Epidermal melanocyte (primary cell): Measurements from ENCODE around the gene SEMA4C.
A peak's percentile ranks its signal among the peaks of the same experiment; 100 is the strongest.

Experiments
- DNase-seq: peaks from one replicate; pipeline ENCODE4 v3.0.0; 2011; ENCODE audit warnings: low spot score; ENCODE audit not compliant: insufficient read length

The SEMA4C gene

DNA sequence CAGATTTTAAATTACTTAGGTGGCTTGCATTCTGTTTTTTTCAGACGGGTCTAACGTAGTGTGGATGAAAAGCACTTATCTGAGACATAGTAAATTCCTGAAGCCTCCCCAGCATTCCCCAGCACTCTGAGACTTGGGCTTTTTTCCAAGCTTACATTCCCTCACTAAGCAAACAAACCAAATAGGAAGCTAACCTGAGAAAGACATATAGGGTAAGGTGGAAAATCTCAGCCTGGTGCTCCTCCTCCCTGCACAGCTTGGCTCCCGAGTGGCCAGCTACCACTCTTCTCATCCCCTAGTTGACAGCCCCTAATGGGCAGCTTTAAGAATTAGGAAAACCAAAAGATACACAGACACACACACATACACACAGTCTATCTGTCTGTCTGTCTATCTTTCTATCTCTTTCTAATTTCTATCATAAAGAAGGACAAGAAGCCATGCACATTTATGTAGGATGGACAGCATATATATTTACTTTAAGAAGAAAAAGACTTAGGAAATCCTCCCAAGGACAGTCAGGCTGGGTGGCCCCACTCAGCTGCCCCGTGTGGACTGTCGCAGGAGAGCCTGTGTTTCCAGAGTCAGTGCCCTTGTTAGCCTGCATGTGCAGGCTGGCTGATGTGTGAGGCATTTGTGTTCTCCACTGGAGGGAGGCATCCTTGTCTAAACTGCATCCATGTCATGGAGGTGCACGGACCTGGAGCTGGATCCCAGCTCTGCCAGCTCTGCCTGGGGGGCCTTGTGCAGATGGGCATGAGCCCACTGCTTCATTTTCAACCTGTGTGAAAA, 45.6 kb downstream of the SEMA4C start:
- DNase-seq: no peak

DNA sequence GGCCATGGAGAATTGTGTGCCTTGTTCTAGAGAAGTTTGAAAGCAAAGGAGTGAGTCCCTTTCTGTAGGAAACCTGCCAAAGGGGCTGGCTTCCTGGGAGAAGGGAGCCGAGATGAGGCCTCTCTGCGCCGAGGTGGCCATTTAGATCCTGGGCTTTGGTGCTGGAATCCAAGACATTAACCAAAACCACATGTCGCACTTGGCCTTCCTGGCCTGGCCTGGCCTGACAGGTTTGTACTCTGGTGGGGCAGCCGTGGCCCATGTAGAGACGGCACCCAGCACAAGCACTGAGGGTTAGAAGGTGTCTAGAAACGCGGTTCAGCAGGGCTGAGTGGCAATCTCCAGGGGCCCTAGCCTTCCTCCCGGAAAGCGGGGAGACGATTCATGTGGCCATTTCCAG, 46.7 kb downstream of the SEMA4C start:
- no peak for DNase-seq

DNA sequence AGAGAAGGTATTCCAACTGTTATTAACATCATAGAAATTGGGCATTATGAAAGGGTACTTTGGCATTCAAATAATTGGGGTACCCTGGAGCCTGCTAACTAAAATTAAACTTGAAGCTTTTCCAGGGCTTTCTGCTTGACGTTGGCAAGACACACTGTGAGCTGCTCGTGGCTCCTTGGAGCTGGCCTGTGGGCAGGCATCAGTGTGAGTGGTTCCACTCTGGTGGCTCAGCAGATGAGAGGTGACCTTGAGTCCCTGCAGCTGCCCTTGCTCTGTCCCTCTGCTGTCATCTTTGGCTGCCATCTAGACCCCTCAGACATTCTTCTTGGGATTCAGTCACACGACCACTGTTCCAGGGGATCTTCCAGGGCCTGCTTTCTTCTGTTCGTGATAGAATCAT, 47.1 kb downstream of the SEMA4C start:
- no peak for DNase-seq

DNA sequence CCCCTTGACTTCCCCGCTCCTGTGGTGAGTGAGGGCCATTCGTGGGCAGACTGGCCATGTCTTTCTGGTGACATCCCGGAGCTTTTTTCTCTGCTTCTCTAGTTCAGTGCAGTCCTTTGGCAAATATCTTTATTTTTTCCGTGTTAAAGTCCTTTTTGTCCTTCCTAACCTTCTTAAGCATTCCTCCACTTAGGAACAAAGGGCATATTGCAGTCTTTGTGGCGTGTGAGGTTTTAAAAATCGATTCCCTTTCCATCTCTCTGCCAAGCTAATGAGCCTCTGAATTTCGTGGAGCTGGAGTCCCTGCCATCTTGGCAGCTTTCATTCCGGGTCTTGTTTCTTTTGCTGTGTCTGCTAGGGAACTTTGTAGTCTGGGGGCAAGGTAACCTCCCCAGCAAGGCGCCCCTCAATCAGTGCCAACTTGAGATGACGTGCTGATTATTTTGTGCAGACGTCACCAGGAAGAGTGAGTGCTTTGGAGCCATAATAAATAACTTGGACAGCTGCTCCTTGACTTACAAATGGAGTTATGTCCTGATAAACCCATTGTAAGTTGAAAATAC, 48.7 kb downstream of the SEMA4C start:
- no peak for DNase-seq

DNA sequence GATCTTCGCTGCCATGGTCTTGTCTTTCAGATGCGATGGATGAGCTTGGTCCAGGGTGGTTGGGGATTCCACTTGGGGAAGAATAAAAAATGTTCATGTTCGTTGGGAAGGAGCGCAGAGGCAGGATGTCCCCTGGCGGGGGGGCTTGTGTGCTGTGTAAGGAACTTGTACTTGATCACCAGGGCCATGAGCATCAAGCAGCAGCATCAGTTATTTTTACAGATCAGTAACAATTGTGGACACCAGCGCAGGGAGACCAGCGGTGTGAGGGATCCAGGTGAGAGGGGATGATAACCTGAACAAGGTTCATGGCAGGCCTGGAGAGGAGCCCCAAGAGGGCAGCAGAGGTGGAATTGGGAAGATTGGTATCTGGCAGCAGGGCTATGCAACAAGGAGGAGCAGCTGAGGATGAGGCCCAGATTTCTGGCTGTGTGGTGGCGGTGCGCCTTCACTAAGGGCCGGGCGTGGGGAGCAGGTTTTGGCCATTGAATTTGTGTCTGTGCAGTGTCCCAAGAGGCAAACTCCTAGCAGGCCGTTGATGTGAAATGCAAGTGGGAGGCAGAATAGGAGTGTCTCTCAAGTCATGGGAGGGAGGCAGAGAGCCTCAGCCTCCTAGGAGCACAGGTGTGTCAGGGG, 49.9 kb downstream of the SEMA4C start:
- DNase-seq: no peak

DNA sequence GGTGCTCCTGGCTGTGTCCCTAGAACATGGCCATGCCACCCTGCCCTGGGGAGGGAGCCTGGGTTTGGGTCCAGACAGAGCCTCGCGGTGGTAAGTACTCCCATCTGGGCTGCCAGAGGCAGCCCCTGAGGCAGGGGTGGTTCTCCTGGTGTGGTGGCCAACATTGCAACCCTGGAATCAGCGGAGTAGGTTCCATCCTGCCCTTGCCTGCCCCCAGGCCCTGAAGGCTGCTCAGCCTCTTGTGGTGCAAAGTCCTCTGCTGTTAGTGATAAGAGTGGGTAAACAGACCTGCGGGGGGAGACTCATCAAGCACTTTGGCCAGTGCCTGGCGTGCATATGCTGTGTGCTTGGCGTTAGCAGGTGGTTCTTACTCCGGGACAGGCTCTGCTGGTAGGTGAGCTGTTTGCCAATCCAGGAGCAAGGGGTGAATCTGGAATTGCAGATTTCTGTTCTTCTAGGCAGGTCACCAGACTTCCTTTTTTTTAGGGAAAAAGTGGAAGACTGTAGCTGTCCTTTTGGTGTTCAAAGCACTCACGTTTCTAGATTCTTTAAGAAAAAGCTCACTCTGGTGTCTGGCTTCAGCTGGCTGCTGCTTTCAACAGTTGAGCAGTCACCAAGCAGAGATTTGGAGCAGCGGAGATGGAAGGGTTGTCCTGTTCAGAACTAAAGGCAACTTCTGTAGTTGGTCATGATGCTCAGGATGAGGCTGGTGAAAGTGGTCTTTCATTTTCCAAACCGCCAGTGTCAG, 50.6 kb downstream of the SEMA4C start:
- no peak for DNase-seq

DNA sequence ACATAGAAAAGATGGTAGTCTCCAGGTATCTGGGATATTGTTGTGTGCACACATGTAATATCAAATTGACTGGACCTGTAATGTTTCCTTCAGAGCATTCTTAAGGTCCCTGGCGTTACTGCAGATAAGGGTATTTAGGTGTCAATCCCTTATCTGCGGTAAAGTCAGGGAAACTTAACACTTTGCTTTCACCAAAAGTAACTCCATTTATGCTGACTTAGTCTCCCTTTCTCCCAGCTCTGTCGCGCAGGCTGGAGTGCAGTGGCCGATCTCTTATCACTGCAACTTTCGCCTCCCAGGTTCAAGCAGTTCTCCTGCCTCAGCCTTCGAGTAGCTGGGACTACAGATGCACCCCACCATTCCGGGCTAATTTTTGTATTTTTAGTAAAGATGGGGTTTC, 52.0 kb downstream of the SEMA4C start:
- DNase-seq: no peak

DNA sequence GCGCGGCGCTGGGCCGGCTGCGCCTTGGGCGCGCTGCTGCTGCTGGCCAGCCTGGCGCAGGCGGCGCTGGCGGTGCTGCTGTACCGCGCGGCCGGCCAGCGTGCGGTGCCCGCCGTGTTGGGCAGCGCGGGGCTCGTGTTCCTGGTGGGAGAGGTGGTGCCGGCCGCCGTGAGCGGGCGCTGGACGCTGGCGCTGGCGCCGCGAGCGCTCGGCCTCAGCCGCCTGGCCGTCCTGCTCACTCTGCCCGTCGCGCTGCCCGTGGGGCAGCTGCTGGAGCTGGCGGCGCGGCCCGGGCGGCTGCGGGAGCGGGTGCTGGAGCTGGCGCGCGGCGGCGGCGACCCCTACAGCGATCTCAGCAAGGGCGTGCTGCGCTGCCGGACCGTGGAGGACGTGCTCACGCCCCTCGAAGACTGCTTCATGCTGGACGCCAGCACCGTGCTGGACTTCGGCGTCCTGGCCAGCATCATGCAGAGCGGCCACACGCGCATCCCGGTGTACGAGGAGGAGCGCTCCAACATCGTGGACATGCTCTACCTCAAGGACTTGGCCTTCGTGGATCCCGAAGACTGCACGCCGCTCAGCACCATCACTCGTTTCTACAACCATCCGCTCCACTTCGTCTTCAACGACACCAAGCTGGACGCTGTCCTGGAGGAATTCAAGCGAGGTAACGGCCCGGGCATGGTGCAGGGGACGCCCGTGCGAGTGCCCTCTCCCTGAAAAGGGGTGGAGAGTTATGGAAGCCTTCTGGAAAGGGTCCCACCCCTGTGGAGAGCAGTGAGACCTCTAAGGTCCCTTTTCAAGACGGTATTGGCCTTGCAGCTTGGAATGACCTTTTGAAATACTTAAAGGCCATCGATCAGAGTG, 52.8 kb downstream of the SEMA4C start:
- no peak for DNase-seq

DNA sequence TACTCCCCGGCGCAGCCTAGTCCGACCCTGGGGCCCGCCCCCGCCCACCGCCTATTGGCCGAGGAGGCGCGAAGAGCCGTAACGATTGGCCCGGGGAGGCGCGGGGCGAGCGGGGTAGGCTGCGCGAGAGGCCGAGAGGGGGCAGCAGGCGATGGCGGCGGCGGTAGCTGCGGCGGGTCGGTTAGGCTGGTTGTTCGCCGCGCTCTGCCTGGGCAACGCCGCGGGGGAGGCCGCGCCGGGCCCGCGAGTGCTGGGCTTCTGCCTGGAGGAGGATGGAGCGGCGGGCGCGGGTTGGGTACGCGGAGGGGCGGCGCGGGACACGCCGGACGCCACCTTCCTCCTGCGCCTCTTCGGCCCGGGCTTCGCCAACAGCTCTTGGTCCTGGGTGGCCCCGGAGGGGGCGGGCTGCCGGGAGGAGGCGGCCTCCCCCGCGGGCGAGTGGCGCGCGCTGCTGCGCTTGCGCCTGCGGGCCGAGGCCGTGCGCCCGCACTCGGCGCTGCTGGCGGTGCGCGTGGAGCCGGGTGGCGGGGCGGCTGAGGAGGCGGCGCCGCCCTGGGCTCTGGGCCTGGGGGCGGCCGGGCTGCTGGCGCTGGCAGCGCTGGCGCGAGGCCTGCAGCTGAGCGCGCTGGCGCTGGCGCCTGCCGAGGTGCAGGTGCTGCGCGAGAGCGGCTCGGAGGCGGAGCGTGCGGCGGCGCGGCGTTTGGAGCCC, 53.6 kb downstream of the SEMA4C start, which contains the start of gene CNNM3:
Gene CNNM3 (plus strand): TSS at position 142 of the 709 bp plus-strand sequence. CDS start 10 bp downstream, at position 152.
- peak; percentile 100 for DNase-seq

DNA sequence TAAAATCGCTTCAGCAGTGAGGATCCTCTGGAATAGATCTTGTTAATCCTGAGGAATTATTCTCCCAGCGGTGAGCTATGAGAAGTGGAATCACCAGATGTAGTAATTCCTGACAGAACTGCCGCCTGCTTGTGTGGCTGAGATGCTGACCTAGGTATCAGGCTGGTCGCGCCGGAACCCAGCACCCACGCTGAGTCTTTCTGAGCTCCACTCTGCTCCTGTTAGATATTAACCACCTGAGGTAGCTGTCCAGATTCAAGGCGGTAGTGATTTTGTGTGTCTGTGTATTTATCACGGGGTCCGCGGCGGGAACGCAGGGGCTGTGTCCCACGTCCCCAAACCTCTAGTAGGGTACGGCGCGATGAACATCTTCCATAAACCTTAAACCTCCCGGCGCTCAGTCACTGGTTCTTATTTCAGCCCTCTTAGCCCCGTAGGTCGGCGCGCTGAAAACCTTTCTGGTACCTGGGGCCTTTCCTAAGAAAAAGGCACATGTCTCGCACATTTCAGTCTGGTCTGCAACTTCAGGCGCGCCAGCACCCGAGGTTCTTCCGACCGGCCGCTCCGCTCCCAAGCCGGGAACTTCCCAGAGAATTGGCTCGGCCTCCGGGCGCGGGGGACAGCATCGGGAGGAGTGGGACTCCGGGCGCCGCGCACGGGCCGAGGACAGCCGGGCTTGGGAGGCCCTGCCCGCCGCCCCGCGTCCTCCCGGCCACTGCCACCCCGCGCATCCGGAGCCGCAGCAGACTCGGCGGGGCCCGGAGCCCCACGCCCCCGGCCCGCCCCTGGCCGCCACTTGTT, 54.4 kb downstream of the SEMA4C start:
- DNase-seq: peak; percentile 33

DNA sequence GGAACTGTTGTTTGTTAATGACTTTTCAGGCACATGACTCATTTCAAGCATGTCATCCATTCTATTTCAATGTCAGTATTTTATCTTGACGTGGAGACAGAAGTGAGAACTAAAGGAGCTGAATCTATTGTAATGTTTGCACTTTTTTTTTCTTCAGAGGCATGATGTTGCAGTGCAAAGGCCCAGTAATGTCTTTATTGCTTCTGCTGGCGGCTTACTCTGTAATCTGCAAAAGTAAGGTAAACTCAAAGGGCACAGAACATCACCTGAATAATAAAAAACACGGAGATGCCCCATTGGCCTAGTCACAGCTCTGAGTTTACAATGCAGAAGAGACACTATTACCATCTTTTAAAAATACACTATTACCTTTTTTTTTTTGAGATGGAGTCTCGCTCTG, 56.2 kb downstream of the SEMA4C start:
- no peak for DNase-seq

DNA sequence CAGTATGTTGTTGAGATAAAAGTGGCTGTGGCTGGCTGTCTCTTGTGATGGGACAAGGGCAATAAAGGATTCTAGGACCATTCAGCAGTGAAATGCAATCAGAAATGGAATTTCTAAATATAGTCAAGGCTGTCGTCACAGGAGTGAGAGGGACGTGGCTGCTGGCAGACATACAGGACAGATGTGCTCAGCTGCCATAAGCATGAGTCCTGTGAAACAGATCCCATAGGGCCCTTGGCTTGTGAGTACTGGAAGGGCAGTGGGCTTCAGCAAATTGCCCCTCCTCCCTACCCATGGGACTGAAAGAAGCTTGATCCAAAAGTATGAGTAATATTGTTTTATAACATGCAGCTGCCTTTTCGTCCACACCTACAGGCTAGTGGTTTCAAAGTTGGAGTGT, 58.0 kb downstream of the SEMA4C start:
- DNase-seq: no peak

DNA sequence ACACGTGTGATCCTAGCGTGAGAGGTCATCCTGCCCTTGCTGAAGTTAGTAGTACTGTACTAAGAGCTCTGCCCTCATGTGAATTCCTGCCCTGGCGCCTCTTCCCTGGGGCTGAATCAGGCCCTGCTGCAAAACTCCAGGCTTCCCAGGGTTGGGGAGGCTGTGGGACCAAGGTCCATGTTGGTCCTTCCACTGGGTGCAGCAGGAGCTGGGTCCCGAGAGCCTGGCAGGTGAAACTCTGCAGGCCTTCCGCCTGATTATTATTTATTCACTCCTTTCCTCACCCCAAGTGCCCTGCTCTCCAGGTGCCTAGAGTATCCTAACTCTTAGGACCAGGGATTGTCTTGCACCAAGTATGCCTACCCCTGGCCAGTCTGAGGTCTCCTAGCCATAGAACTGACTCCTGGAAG, 59.1 kb downstream of the SEMA4C start:
- no peak for DNase-seq

DNA sequence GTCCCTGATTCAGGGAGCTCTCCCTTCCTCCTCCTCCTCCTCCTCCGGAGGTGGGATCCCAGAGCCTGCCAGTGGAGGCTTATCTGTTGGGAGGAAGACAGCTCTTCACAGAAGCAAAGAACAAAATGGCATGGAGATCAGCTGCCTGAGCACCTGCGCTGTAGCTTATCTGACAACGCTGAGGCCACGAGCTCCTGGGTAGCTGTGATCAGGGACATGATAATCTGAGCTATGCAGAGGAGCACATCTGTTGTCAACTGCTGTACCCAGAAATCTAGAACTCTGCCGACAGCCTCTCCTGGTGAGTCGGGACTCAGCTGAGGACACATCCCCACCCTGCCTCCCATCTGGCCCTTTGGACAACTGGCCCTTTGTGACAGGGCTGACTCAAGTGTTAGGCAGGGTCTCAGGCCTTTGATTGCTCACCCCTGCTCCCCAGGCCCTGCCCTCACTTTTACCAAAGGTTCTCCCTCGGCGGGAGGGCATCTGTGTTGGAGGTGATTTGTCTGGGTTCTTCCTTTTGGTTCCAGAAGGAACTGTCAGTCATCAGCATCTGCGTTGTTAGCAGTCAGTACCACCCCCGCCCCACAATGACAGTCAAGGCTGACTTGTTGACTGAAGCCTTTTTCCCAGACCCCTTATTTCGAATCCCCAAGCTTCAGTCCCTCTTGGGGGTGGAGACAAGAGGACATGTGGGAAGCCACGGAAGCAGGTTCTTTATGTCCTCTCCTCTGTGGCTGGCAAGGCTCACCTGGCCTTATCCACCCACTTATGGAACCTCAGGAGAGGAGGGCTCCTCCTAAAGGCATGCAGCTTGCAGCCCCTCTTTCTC, 59.7 kb downstream of the SEMA4C start:
- no peak for DNase-seq
